Kidney (tissue), 14 donors: ENCODE data around the gene CD37. TPM values are rescaled to one million over a fixed set of nuclear protein-coding genes. Genes with fewer than 3 reads are reported as not detected.

Source experiments
- DNase-seq, 5 donors: peaks; one replicate each; pipeline ENCODE4 v3.0.0-alpha.2; 2013 to 2020
- FAIRE-seq: peaks from 2 replicates; lab custom pipeline; 2012; peaks lifted over from hg19 to GRCh38; lab: Jason Lieb, UNC
- H3K27ac ChIP-seq, 2 donors: one replicate each; pipeline ENCODE4 v1.7.0; 2013; ENCODE audit warnings: low read depth in 2 of 2, low read length in 2 of 2, inconsistent platforms in 1 of 2
- H3K27me3 ChIP-seq: one replicate; pipeline ENCODE4 v1.7.1; 2013; ENCODE audit warnings: low read length, inconsistent platforms; ENCODE audit not compliant: control insufficient read depth, insufficient read depth
- H3K36me3 ChIP-seq, 3 donors: one replicate each; pipeline versions ENCODE4 v1.7.0 to v1.7.1; 2013; ENCODE audit warnings: low read length in 3 of 3, control low read depth in 1 of 3, inconsistent platforms in 1 of 3; ENCODE audit not compliant: insufficient read depth in 3 of 3, control insufficient read depth in 2 of 3
- H3K4me1 ChIP-seq, 3 donors: one replicate each; pipeline versions ENCODE4 v1.7.0 to v1.7.1; 2013; ENCODE audit warnings: low read length in 3 of 3, inconsistent platforms in 1 of 3, low read depth in 1 of 3; ENCODE audit not compliant: control insufficient read depth in 2 of 3, insufficient read depth in 2 of 3
- H3K4me3 ChIP-seq, 3 donors: one replicate each; pipeline versions ENCODE4 v1.7.0 to v1.8.1; 2013; ENCODE audit warnings: low read length in 3 of 3, control low read depth in 1 of 3, inconsistent platforms in 1 of 3
- H3K9ac ChIP-seq, 3 donors: one replicate each; pipeline versions ENCODE4 v1.7.0 to v1.7.1; 2013; ENCODE audit warnings: low read length in 3 of 3, control low read depth in 1 of 3, inconsistent platforms in 1 of 3
- H3K9me3 ChIP-seq, 3 donors: one replicate each; pipeline versions ENCODE4 v1.7.0 to v1.7.1; 2013; ENCODE audit warnings: low read length in 3 of 3, control low read depth in 1 of 3, inconsistent platforms in 1 of 3; ENCODE audit not compliant: control insufficient read depth in 2 of 3, insufficient read depth in 1 of 3
- intact Hi-C: fragments of 100-400 bp; cut with DNase I; formaldehyde crosslinking; loops from one replicate; pipeline ENCODE4 v1.11.1; 2022
- polyA plus RNA-seq: library from polyadenylated mRNA; stranded (reverse); fragments of 350-450 nt; fragmentation: Illumina TruSeq; extraction: RNeasy Lipid Tissue Mini Kit (QIAGEN cat#74804); gene quantifications from one replicate; pipeline ENCODE4 v1.2.3, GENCODE V29; 2014; ENCODE audit warnings: low read depth, low replicate concordance; ENCODE audit not compliant: insufficient read depth
- total RNA-seq: library from RNA; stranded (reverse); fragmentation: NEBNext Ultra II Directional; extraction: Animal tissue kit (Norgen Biotek cat#: 25700); gene quantifications from one replicate; pipeline ENCODE4 v1.2.1, GENCODE V29; 2021
- TF ChIP-seq, protein P1 (sequence below): IDR thresholded peaks from 3 replicates; pipeline ENCODE4 v1.5.1; 2012; ENCODE audit warnings: mild to moderate bottlenecking, moderate library complexity, borderline replicate concordance; ENCODE audit not compliant: insufficient read depth; ENCODE audit errors: extremely low read depth
- donor health status: control.
- donor health status: control.
- donor health status: control.
- donor health status: control.
- donor health status: control.
- donor health status: DM: yes; HTN: yes; CAD: no.
- donor health status: Normal renal cell carcinoma (clear cell type).

The CD37 gene
- total and polyA plus RNA-seq, 2 donors from 2014 or later = 3.8 to 35.7 TPM

DNA sequence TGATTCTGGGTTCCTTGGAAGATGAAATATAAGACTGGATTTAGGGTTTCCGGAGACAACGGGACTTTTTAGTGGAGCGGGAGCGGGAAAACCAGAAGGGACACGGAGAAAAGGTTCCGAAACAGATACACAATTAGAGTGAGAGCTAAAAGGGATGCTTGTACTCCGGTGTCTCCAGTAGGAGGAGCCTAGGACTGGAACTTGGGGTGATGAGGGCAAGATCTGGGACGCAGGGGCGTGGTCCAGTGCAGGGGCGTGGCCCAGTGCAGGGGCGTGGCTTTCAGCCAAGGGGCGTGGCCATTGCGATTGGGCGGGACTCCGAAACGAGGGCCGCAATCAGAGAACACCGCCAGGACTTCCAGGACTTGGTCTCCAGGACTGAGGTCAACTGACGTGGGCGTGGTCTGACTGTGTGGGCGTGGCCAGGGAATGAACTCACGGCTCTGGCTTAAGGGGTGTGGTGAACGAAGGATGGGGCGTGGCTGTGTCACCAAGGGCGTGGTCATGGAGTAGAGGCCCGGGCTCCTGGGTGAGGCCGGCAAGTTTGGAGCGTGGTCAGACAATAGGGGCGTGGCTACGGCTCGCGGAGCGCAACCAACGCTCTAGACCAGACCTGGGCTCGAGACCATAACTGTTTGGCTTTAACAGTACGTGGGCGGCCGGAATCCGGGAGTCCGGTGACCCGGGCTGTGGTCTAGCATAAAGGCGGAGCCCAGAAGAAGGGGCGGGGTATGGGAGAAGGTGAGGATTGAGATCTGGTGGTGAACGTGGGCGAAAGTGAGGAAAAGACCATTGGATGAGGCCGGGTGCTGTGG, 28.3 kb downstream of the CD37 start, which contains the start of gene DKKL1:
DKKL1 (plus strand) TSS at position 610 of the 815 bp plus-strand sequence; CDS start at position 732, 122 bp downstream.
- DNase-seq (peak; percentile 99 to 100 (median 100)), FAIRE-seq (peak; percentile 91)
- no peaks in the 10 kb centered on the region for H3K36me3 ChIP-seq
- H3K9me3 ChIP-seq = no peaks in the 10 kb centered on the region
- H3K4me1 ChIP-seq = peaks cover 0 to 5% (median 0%) of the 10 kb centered on the region in 3 donors
- H3K27me3 ChIP-seq = no peaks in the 10 kb centered on the region
- H3K27ac ChIP-seq = peak within 1 kb of the TSS; percentile 65 to 94
- intact Hi-C loops = no loop called here
- TF ChIP-seq, protein P1, sequence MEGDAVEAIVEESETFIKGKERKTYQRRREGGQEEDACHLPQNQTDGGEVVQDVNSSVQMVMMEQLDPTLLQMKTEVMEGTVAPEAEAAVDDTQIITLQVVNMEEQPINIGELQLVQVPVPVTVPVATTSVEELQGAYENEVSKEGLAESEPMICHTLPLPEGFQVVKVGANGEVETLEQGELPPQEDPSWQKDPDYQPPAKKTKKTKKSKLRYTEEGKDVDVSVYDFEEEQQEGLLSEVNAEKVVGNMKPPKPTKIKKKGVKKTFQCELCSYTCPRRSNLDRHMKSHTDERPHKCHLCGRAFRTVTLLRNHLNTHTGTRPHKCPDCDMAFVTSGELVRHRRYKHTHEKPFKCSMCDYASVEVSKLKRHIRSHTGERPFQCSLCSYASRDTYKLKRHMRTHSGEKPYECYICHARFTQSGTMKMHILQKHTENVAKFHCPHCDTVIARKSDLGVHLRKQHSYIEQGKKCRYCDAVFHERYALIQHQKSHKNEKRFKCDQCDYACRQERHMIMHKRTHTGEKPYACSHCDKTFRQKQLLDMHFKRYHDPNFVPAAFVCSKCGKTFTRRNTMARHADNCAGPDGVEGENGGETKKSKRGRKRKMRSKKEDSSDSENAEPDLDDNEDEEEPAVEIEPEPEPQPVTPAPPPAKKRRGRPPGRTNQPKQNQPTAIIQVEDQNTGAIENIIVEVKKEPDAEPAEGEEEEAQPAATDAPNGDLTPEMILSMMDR = no peak
- H3K4me3 ChIP-seq = peak within 1 kb of the TSS; percentile 45 to 69 (median 68)
- peak within 1 kb of the TSS; percentile 26 to 93 (median 32) for H3K9ac ChIP-seq

DNA sequence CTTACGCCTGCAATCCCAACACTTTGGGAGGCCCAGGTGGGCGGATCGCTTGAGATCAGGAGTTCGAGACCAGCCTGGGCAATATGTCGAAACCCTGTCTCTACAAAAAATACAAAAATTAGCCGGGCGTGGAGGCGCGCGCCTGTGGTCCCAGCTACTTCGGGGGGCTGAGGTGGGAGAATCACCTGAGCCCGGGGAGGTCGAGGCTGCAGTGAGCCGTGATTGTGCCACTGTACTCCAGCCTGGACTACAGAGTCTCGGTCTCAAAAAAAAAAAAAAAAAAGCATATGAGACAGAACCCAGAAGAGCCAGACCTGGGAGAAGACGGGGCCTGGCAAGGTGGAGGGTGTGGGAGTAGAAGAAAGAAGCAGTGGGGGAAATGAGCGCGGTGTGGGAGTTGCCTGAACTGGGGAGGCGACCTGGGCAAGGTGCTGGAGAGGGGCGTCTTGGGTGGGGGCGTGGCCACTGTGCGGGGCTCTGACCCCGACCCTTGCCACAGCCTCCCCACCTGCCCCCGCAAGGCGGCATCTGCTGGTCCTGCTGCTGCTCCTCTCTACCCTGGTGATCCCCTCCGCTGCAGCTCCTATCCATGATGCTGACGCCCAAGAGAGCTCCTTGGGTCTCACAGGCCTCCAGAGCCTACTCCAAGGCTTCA, 29.0 kb downstream of the CD37 start:
- Histone ChIP-seq H3K4me3 (peak overlapping the region in 2 of 3 donors; percentile 34 to 68), H3K9me3 (peaks cover 0 to 4% (median 0%) of the 10 kb centered on the region in 3 donors), H3K9ac (no peak overlapping the region), H3K4me1 (peaks cover 0 to 5% (median 0%) of the 10 kb centered on the region in 3 donors), H3K27me3 (no peaks in the 10 kb centered on the region), H3K27ac (no peak overlapping the region), H3K36me3 (no peaks in the 10 kb centered on the region)
- peak in 2 of 5 donors; percentile 77 to 82 for DNase-seq
- TF ChIP-seq, protein P1 = no peak
- FAIRE-seq = no peak
- intact Hi-C loops = no loop called here

DNA sequence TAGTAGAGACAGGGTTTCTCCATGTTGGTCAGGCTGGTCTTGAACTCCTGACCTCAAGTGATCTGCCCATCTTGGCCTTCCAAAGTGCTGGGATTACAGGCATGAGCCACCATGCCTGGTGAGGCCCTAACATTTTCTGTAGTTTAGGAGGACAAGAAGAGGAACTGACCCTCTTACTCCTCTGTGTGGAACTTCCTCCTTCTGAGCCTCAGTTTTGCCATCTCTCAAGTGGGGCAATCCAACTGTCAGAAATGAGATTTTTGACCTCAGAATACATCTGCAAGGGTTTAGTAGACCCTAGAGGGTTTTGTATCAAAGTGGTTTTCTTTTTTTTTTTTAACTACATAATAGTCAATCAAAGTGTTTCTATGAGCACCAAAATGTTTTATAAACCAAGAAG, 30.9 kb downstream of the CD37 start:
- H3K9me3 ChIP-seq = peaks cover 0 to 8% (median 0%) of the 10 kb centered on the region in 3 donors
- no peaks in the 10 kb centered on the region for H3K36me3 ChIP-seq
- no peak for FAIRE-seq
- TF ChIP-seq, protein P1 = no peak
- no peak overlapping the region for H3K4me3 ChIP-seq
- no peak overlapping the region for H3K9ac ChIP-seq
- intact Hi-C loops = no loop called here
- peaks cover 0 to 5% (median 0%) of the 10 kb centered on the region in 3 donors for H3K4me1 ChIP-seq
- DNase-seq = no peak
- H3K27ac ChIP-seq = no peak overlapping the region
- H3K27me3 ChIP-seq = no peaks in the 10 kb centered on the region
